ENCODE data around the gene LRMDA. TPM values are rescaled to one million over a fixed set of nuclear protein-coding genes. Genes with fewer than 3 reads are reported as not detected.

Gene LRMDA
- total RNA-seq, 1 experiment from 2014 or later = 4.8 TPM

- TF ChIP-seq ZNF274 (IDR thresholded peaks at IDR 0.05; ENCODE audit: low read depth, low read length) = no peak
- no peak for TF ChIP-seq ZFX (IDR thresholded peaks at IDR 0.05)
- no peak for TF ChIP-seq POLR2AphosphoS5 (IDR thresholded peaks at IDR 0.05; ENCODE audit: low read depth, low read length)
- TF ChIP-seq ELF1 (IDR thresholded peaks at IDR 0.05; ENCODE audit: borderline replicate concordance, low read depth) = no peak
- no peak for TF ChIP-seq EGR1 (IDR thresholded peaks at IDR 0.05; ENCODE audit: low read depth)
- no peak for TF ChIP-seq SRF (IDR thresholded peaks at IDR 0.05; ENCODE audit: low read depth)
- no peak for TF ChIP-seq TCF7L2 (IDR thresholded peaks at IDR 0.05; ENCODE audit: borderline replicate concordance, extremely low read depth, insufficient read depth, insufficient read length)
Observed at GRCh38 chr10:75818552-75818951, 387.1 kb downstream of the LRMDA start (continued).

GRCh38 chr10:75825235-75825634 is 393.8 kb downstream of the LRMDA start:
- Histone ChIP-seq H4K20me1 (ENCODE audit: insufficient read depth) (no peaks in the 10 kb centered on the region), H3K79me2 (ENCODE audit: insufficient read depth, low read length) (no peaks in the 10 kb centered on the region), H3K4me1 (ENCODE audit: control insufficient read depth in 1 of 2, insufficient read depth in 2 of 2, low read length in 2 of 2) (no peaks in the 10 kb centered on the region), H3K36me3 (ENCODE audit: control insufficient read depth in 1 of 2, insufficient read depth in 2 of 2, low read length in 2 of 2) (no peaks in the 10 kb centered on the region), H3K9me2 (ENCODE audit: insufficient read depth) (no peaks in the 10 kb centered on the region), H3K4me3 (replicated peaks in 1 of 2; ENCODE audit: low read depth in 1 of 2, low read length in 2 of 2) (no peak overlapping the region), H3K27ac (ENCODE audit: low read depth, low read length) (no peak overlapping the region), H3K27me3 (ENCODE audit: insufficient read depth, low read length) (peaks cover 8% of the 10 kb centered on the region; the same call in 1 of the 2 replicates), H3K4me2 (ENCODE audit: low read length) (no peak overlapping the region), H2AFZ (ENCODE audit: low read depth, low read length, poor library complexity, severe bottlenecking) (no peak overlapping the region), H3K9me3 (ENCODE audit: control insufficient read depth in 1 of 2, insufficient read depth in 1 of 2, low read depth in 1 of 2, low read length in 2 of 2) (no peaks in the 10 kb centered on the region), H3K9ac (ENCODE audit: low read length) (no peak overlapping the region)
- RAD21 ChIA-PET (ENCODE audit: low non-redundant PET in 1 of 2, low total read pairs in 2 of 2, uncharacterized antibody in 2 of 2, unreplicated experiment in 2 of 2) = no interaction called here
- POLR2A ChIA-PET = no interaction called here
- no TSS peak for BruUV-seq (replicated peaks)
- intact Hi-C loops (cut with micrococcal nuclease) = no loop called here
- TF ChIP-seq EGR1 (IDR thresholded peaks at IDR 0.05; ENCODE audit: low read depth) = no peak
- no peak for TF ChIP-seq EZH2phosphoT487 (IDR thresholded peaks at IDR 0.05; ENCODE audit: borderline replicate concordance)
- DNase-seq (ENCODE audit: low read depth, low spot score) (no peak), ATAC-seq (no peak)
- CTCF ChIA-PET = no interaction called here

GRCh38 chr10:75825661-75826060 is 394.2 kb downstream of the LRMDA start:
- intact Hi-C loops (cut with micrococcal nuclease) = no loop called here
- Histone ChIP-seq H3K4me2 (ENCODE audit: low read length) (no peak overlapping the region), H4K20me1 (ENCODE audit: insufficient read depth) (no peaks in the 10 kb centered on the region), H3K27ac (ENCODE audit: low read depth, low read length) (no peak overlapping the region), H3K9me3 (ENCODE audit: control insufficient read depth in 1 of 2, insufficient read depth in 1 of 2, low read depth in 1 of 2, low read length in 2 of 2) (no peaks in the 10 kb centered on the region), H3K4me1 (ENCODE audit: control insufficient read depth in 1 of 2, insufficient read depth in 2 of 2, low read length in 2 of 2) (no peaks in the 10 kb centered on the region), H3K4me3 (replicated peaks in 1 of 2; ENCODE audit: low read depth in 1 of 2, low read length in 2 of 2) (no peak overlapping the region), H3K79me2 (ENCODE audit: insufficient read depth, low read length) (no peaks in the 10 kb centered on the region), H3K9ac (ENCODE audit: low read length) (no peak overlapping the region), H3K36me3 (ENCODE audit: control insufficient read depth in 1 of 2, insufficient read depth in 2 of 2, low read length in 2 of 2) (no peaks in the 10 kb centered on the region), H2AFZ (ENCODE audit: low read depth, low read length, poor library complexity, severe bottlenecking) (no peak overlapping the region), H3K9me2 (ENCODE audit: insufficient read depth) (no peaks in the 10 kb centered on the region), H3K27me3 (ENCODE audit: insufficient read depth, low read length) (peaks cover 8% of the 10 kb centered on the region; the same call in 1 of the 2 replicates)
- CTCF ChIA-PET = no interaction called here
- ATAC-seq (no peak), DNase-seq (ENCODE audit: low read depth, low spot score) (no peak)
- BruUV-seq (replicated peaks) = no TSS peak
- TF ChIP-seq SIN3A (IDR thresholded peaks at IDR 0.05; ENCODE audit: low read depth) = no peak
- no peak for TF ChIP-seq EZH2phosphoT487 (IDR thresholded peaks at IDR 0.05; ENCODE audit: borderline replicate concordance)
- no peak for TF ChIP-seq ATF3 (IDR thresholded peaks at IDR 0.05)
- TF ChIP-seq YY1 (IDR thresholded peaks at IDR 0.05; ENCODE audit: extremely low read depth, insufficient replicate concordance, low read depth, low read length) = no peak
- no peak for TF ChIP-seq SRF (IDR thresholded peaks at IDR 0.05; ENCODE audit: low read depth)
- TF ChIP-seq POLR2AphosphoS5 (IDR thresholded peaks at IDR 0.05; ENCODE audit: low read depth, low read length) = no peak
- POLR2A ChIA-PET = no interaction called here
- RAD21 ChIA-PET (ENCODE audit: low non-redundant PET in 1 of 2, low total read pairs in 2 of 2, uncharacterized antibody in 2 of 2, unreplicated experiment in 2 of 2) = no interaction called here

All from HCT116 (cell line).